ENCODE results near the gene GSC2. TPM values are rescaled to one million over a fixed set of nuclear protein-coding genes. Genes with fewer than 3 reads are reported as not detected.

Gene GSC2
- total and polyA plus RNA-seq, 4 donors: not detected

GRCh38 chr22:19152942-19153883, 3.1 kb upstream of the GSC2 start:
- Histone ChIP-seq H3K9ac (ENCODE audit: low read depth in 1 of 2, low read length in 2 of 2) (no peak overlapping the region), H3K4me3 (ENCODE audit: low read depth in 1 of 3, low read length in 3 of 3) (no peak overlapping the region), H3K4me1 (ENCODE audit: control insufficient read depth in 4 of 4, insufficient read depth in 4 of 4, low read length in 3 of 4) (peaks cover 4 to 12% (median 4%) of the 10 kb centered on the region in 4 donors), H3K9me3 (ENCODE audit: control insufficient read depth in 4 of 4, low read length in 3 of 4) (no peaks in the 10 kb centered on the region), H3K27ac (ENCODE audit: low read depth in 1 of 2, low read length in 2 of 2) (no peak overlapping the region), H3K27me3 (ENCODE audit: control insufficient read depth in 4 of 4, insufficient read depth in 4 of 4, low read length in 3 of 4) (peaks cover 4 to 10% (median 7%) of the 10 kb centered on the region in 4 donors), H3K36me3 (ENCODE audit: control insufficient read depth in 4 of 4, insufficient read depth in 3 of 4, low read depth in 1 of 4, low read length in 3 of 4) (no peaks in the 10 kb centered on the region)
- DNase-seq (ENCODE audit: low spot score): no peak
- 61% methylated on average over 11 of the region's 11 CpGs for WGBS
- TF ChIP-seq SP1 (IDR thresholded peaks at IDR 0.05) (no peak), FOXA1 (IDR thresholded peaks at IDR 0.05) (no peak), HNF4G (IDR thresholded peaks at IDR 0.05) (no peak), MAX (IDR thresholded peaks at IDR 0.05) (no peak), YY1 (IDR thresholded peaks at IDR 0.05) (no peak), HNF4A (conservative IDR thresholded peaks at IDR 0.05) (no peak), FOXA2 (IDR thresholded peaks at IDR 0.05) (no peak), RAD21 (IDR thresholded peaks at IDR 0.05) (no peak), CTCF (IDR thresholded peaks at IDR 0.05; ENCODE audit: low read depth, low read length, missing input control) (no peak), EGR1 (IDR thresholded peaks at IDR 0.05; ENCODE audit: low read depth in 2 of 2) (no peak), ATF3 (IDR thresholded peaks at IDR 0.05) (no peak), GABPA (IDR thresholded peaks at IDR 0.05 in 1 of 2, conservative IDR thresholded peaks at IDR 0.05 in 1 of 2) (no peak), ZBTB33 (IDR thresholded peaks at IDR 0.05) (no peak), RXRA (IDR thresholded peaks at IDR 0.05) (no peak), NR2F2 (IDR thresholded peaks at IDR 0.05) (no peak), JUND (IDR thresholded peaks at IDR 0.05) (no peak), REST (IDR thresholded peaks at IDR 0.05) (no peak), TAF1 (conservative IDR thresholded peaks at IDR 0.05) (no peak)

Measured in liver (tissue), 9 donors.